GM23248 (cell line): Measurements from ENCODE around the gene KDM2A.

Experiments
- EZH2 ChIP-seq: fragments of 200-600 bp; sonication (generic); IDR thresholded peaks from 2 replicates; pipeline ENCODE4 v1.6.1; 2018; ENCODE audit warnings: antibody characterized with exemption, mild to moderate bottlenecking; ENCODE audit not compliant: insufficient read depth, poor library complexity, severe bottlenecking
- EZH2phosphoT487 ChIP-seq: fragments of 200-600 bp; sonication (generic); IDR thresholded peaks from 2 replicates; pipeline ENCODE4 v1.6.1; 2018; ENCODE audit warnings: antibody characterized with exemption, moderate library complexity, mild to moderate bottlenecking, low read depth; ENCODE audit not compliant: insufficient read depth

- TF ChIP-seq EZH2 (no peak), EZH2phosphoT487 (no peak)
Observed at GRCh38 chr11:67288198-67288451, 169.1 kb downstream of the KDM2A start.
